ENCODE results near the gene NTN1.

- TF ChIP-seq BHLHE40 (IDR thresholded peaks at IDR 0.05; ENCODE audit: low read depth, low read length), result no peak
- TF ChIP-seq CTCF (conservative IDR thresholded peaks at IDR 0.05; ENCODE audit: low read depth, low read length), result no peak
- no peak for TF ChIP-seq RAD21 (IDR thresholded peaks at IDR 0.05; ENCODE audit: low read length)
- no peak for TF ChIP-seq SMC3 (IDR thresholded peaks at IDR 0.05; ENCODE audit: low read depth, low read length)
- no peak for TF ChIP-seq POLR2A (IDR thresholded peaks at IDR 0.05; ENCODE audit: low read depth, low read length)
- TF ChIP-seq MXI1 (IDR thresholded peaks at IDR 0.05; ENCODE audit: borderline replicate concordance, low read depth, low read length), result no peak
- TF ChIP-seq RCOR1 (IDR thresholded peaks at IDR 0.05; ENCODE audit: insufficient replicate concordance, low read length), result no peak
- no peak for TF ChIP-seq CHD1 (IDR thresholded peaks at IDR 0.05; ENCODE audit: low read depth, low read length)
- no peak for TF ChIP-seq MAZ (IDR thresholded peaks at IDR 0.05; ENCODE audit: borderline replicate concordance, low read depth, low read length)
- TF ChIP-seq, protein P1, sequence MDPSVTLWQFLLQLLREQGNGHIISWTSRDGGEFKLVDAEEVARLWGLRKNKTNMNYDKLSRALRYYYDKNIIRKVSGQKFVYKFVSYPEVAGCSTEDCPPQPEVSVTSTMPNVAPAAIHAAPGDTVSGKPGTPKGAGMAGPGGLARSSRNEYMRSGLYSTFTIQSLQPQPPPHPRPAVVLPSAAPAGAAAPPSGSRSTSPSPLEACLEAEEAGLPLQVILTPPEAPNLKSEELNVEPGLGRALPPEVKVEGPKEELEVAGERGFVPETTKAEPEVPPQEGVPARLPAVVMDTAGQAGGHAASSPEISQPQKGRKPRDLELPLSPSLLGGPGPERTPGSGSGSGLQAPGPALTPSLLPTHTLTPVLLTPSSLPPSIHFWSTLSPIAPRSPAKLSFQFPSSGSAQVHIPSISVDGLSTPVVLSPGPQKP (IDR thresholded peaks at IDR 0.05; ENCODE audit: borderline replicate concordance, low read depth, low read length), result no peak
- TF ChIP-seq USF2 (IDR thresholded peaks at IDR 0.05; ENCODE audit: low read depth, low read length), result no peak
- TF ChIP-seq FOS (IDR thresholded peaks at IDR 0.05; ENCODE audit: low read depth, low read length), result no peak
- no peak for TF ChIP-seq RFX5 (IDR thresholded peaks at IDR 0.05; ENCODE audit: low read depth, low read length)
- no peak for TF ChIP-seq CEBPB (IDR thresholded peaks at IDR 0.05; ENCODE audit: low read depth, low read length)
These were observed 100.0 kb downstream of the NTN1 start for GRCh38 chr17:9121186-9121820.
